GM10266 (cell line): ENCODE results near the gene ATP6V1E1.
"Not testable (repeated sequence)": the region's sequence is repeated elsewhere in the genome, so short reads cannot be mapped to it uniquely, and the experiment has no call there.

ENCODE experiments used
- DNase-seq: peaks from one replicate; pipeline ENCODE4 v3.0.0; 2012; ENCODE audit errors: extremely low spot score
- CTCF ChIP-seq: IDR thresholded peaks from 2 replicates; pipeline ENCODE4 v1.5.1; 2012; ENCODE audit warnings: mild to moderate bottlenecking, low read depth; ENCODE audit not compliant: control insufficient read depth, insufficient read depth; ENCODE audit errors: missing control alignments

ATP6V1E1 gene

GRCh38 chr22:17575151-17575550 is 53.4 kb downstream of the ATP6V1E1 start:
- TF ChIP-seq CTCF, result no peak
- DNase-seq, result no peak

GRCh38 chr22:17570851-17571631 is 57.5 kb downstream of the ATP6V1E1 start:
- no peak for TF ChIP-seq CTCF
- no peak for DNase-seq

- no peak for TF ChIP-seq CTCF
- no peak for DNase-seq
Observed at GRCh38 chr22:17569971-17570511, 58.5 kb downstream of the ATP6V1E1 start.

GRCh38 chr22:17566776-17567175 is 61.8 kb downstream of the ATP6V1E1 start:
- no peak for DNase-seq
- TF ChIP-seq CTCF, result no peak

- not testable (repeated sequence) for DNase-seq
Observed at GRCh38 chr22:17566016-17566687, 62.4 kb downstream of the ATP6V1E1 start.

GRCh38 chr22:17563936-17564391 is 64.6 kb downstream of the ATP6V1E1 start:
- DNase-seq, result no peak
- no peak for TF ChIP-seq CTCF

GRCh38 chr22:17562906-17563870 is 65.4 kb downstream of the ATP6V1E1 start, which contains the start of gene SLC25A18:
SLC25A18 (plus strand) TSS chr22:17563498; CDS start chr22:17579945, 16,447 bp downstream.
- no peak for DNase-seq
- TF ChIP-seq CTCF, result no peak
